SH-SY5Y (cell line): ENCODE measurements around the gene NEU2.

Experiments used
- GATA2 ChIP-seq: IDR thresholded peaks from 2 replicates; pipeline ENCODE4 v1.6.1; 2011; ENCODE audit warnings: mild to moderate bottlenecking, low read depth, low read length
- GATA3 ChIP-seq: IDR thresholded peaks from 2 replicates; pipeline ENCODE4 v1.6.1; 2011; ENCODE audit warnings: low read depth, mild to moderate bottlenecking, low read length, moderate library complexity

DNA sequence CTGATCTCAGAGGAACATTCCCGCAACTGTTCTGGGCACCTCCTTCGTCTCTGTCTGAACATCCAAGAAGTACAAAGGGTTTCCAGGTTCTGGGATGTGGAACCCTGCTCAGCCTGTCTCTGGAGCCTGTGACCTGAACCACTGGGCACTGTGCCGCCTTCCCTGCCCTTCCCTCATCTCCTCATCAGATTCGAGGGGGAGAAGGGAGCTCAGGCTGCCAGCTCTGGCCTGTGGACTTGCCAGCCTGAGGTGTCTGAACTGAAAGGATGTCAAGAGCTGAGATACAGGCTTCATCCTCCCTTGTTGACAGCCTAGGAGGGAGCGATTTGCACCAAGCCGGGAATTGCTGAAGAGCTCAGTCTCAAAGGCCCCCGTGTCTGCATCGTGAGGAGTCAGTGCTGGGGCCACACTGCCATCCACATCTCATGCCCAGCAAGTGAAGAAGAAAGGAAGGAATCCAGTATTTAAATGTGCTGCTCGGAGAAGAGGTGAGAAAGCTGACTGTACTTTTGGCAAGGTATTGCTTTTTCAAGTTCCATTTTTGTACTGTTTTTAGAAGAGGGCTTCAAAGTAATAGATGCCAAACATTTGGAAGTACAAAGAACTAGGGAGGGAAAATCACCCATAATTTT lies 12.6 kb downstream of the NEU2 start:
- no peak for TF ChIP-seq GATA3
- TF ChIP-seq GATA2, result no peak
